Measurements from ENCODE around the gene TMEM238.

The TMEM238 gene

GRCh38 chr19:55350620-55351315, 33.3 kb downstream of the TMEM238 start:
- Histone ChIP-seq H3K27ac (ENCODE audit: low read depth, low read length) (no peak overlapping the region), H3K4me3 (ENCODE audit: low read depth, low read length) (no peak overlapping the region), H3K9me3 (ENCODE audit: insufficient read depth, low read depth, low read length) (peaks cover 8% of the 10 kb centered on the region), H2BK120ac (ENCODE audit: insufficient read depth, low read length, poor library complexity) (no peak overlapping the region), H3K27me3 (ENCODE audit: insufficient read depth, low read length) (peaks cover 16% of the 10 kb centered on the region), H3K4me1 (ENCODE audit: control insufficient read depth in 1 of 2, insufficient read depth in 2 of 2, low read length in 2 of 2) (peaks cover 6 to 21% of the 10 kb centered on the region in 2 experiments), H3K18ac (ENCODE audit: low read length) (no peak overlapping the region), H3K14ac (ENCODE audit: low read length) (no peak overlapping the region), H3K79me2 (ENCODE audit: control insufficient read depth, insufficient read depth, low read length, poor library complexity) (no peaks in the 10 kb centered on the region), H3K4me2 (ENCODE audit: low read length) (no peak overlapping the region), H3K36me3 (ENCODE audit: control insufficient read depth in 1 of 2, insufficient read depth in 2 of 2, low read length in 2 of 2) (peaks cover 18 to 24% of the 10 kb centered on the region in 2 experiments), H2AK5ac (ENCODE audit: low read length) (no peak overlapping the region), H3K79me1 (ENCODE audit: low read length) (peaks cover 1% of the 10 kb centered on the region), H3K4ac (ENCODE audit: low read depth, low read length) (no peak overlapping the region), H3K23ac (ENCODE audit: low read length) (no peak overlapping the region), H4K91ac (ENCODE audit: low read depth, low read length) (no peak overlapping the region), H4K12ac (ENCODE audit: low read depth, low read length) (no peak overlapping the region), H2BK5ac (ENCODE audit: low read depth, low read length, poor library complexity) (no peak overlapping the region), H4K8ac (ENCODE audit: low read depth, low read length) (no peak overlapping the region), H3K9ac (ENCODE audit: low read length) (no peak overlapping the region), H2AFZ (ENCODE audit: insufficient read depth, low read length, poor library complexity) (no peak overlapping the region), H2BK12ac (ENCODE audit: low read length) (no peak overlapping the region)
- no CpG with 5 or more reads among the region's 11 CpGs for WGBS (ENCODE audit: extremely low coverage, insufficient coverage, insufficient read length)
- DNase-seq, result no peak

DNA sequence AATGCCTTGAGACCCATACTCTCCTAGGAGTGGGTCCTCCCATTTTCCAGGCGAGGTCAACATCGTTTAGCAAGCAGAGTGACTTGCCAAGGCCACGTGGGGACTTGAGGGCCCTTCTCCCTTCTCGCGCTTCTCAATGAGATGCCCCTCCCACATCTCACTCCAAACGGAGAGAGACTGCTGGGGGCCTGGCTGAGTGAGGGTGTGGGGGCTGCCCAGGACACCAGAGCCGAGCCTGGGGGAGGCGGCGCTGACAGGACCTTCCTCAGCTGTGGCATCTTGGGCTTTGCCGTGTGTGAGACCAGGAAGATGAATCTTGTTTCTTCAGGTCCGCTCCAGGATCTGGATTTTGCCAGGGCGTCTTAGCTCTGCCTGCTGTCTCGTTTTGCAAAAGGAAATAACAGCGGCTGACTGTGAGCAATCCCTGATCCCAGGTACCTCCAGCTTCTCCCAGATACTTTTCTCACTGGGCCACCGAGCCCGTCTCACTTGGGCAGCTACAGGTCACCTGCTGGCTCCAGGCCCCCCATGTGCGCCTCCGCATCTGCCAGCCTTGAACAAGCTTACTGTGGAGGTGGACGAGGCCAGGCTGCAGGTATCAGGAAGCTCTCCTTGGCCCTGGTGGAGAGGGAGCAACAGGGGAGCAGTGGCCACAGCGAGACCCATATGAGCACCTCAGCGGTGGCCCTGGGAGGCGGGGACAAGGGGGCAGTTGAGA, 35.6 kb downstream of the TMEM238 start:
- Histone ChIP-seq H2AFZ (ENCODE audit: insufficient read depth, low read length, poor library complexity) (no peak overlapping the region), H3K79me2 (ENCODE audit: control insufficient read depth, insufficient read depth, low read length, poor library complexity) (no peaks in the 10 kb centered on the region), H2BK5ac (ENCODE audit: low read depth, low read length, poor library complexity) (no peak overlapping the region), H3K27me3 (ENCODE audit: insufficient read depth, low read length) (peaks cover 10% of the 10 kb centered on the region), H3K4me2 (ENCODE audit: low read length) (no peak overlapping the region), H4K8ac (ENCODE audit: low read depth, low read length) (no peak overlapping the region), H3K9me3 (ENCODE audit: insufficient read depth, low read depth, low read length) (peaks cover 3% of the 10 kb centered on the region), H4K91ac (ENCODE audit: low read depth, low read length) (no peak overlapping the region), H3K27ac (ENCODE audit: low read depth, low read length) (no peak overlapping the region), H2BK120ac (ENCODE audit: insufficient read depth, low read length, poor library complexity) (no peak overlapping the region), H3K4me3 (ENCODE audit: low read depth, low read length) (no peak overlapping the region), H3K14ac (ENCODE audit: low read length) (no peak overlapping the region), H3K4me1 (ENCODE audit: control insufficient read depth in 1 of 2, insufficient read depth in 2 of 2, low read length in 2 of 2) (peaks cover 8 to 19% of the 10 kb centered on the region in 2 experiments), H3K23ac (ENCODE audit: low read length) (no peak overlapping the region), H3K18ac (ENCODE audit: low read length) (no peak overlapping the region), H3K4ac (ENCODE audit: low read depth, low read length) (no peak overlapping the region), H2AK5ac (ENCODE audit: low read length) (no peak overlapping the region), H3K9ac (ENCODE audit: low read length) (no peak overlapping the region), H4K12ac (ENCODE audit: low read depth, low read length) (no peak overlapping the region), H2BK12ac (ENCODE audit: low read length) (no peak overlapping the region), H3K36me3 (ENCODE audit: control insufficient read depth in 1 of 2, insufficient read depth in 2 of 2, low read length in 2 of 2) (peaks cover 29 to 41% of the 10 kb centered on the region in 2 experiments), H3K79me1 (ENCODE audit: low read length) (peaks cover 12% of the 10 kb centered on the region)
- DNase-seq, result no peak
- WGBS (ENCODE audit: extremely low coverage, insufficient coverage, insufficient read length), result no CpG with 5 or more reads among the region's 22 CpGs

GRCh38 chr19:55347442-55348009, 36.6 kb downstream of the TMEM238 start:
- no CpG with 5 or more reads among the region's 10 CpGs for WGBS (ENCODE audit: extremely low coverage, insufficient coverage, insufficient read length)
- H4K12ac ChIP-seq (ENCODE audit: low read depth, low read length), result no peak overlapping the region
- H3K23ac ChIP-seq (ENCODE audit: low read length), result no peak overlapping the region
- H3K27ac ChIP-seq (ENCODE audit: low read depth, low read length), result no peak overlapping the region
- H3K79me1 ChIP-seq (ENCODE audit: low read length), result peaks cover 12% of the 10 kb centered on the region
- H3K27me3 ChIP-seq (ENCODE audit: insufficient read depth, low read length), result peaks cover under 1% of the 10 kb centered on the region
- DNase-seq, result no peak
- H3K36me3 ChIP-seq (ENCODE audit: control insufficient read depth in 1 of 2, insufficient read depth in 2 of 2, low read length in 2 of 2), result peaks cover 37 to 50% of the 10 kb centered on the region in 2 experiments
- H2AK5ac ChIP-seq (ENCODE audit: low read length), result no peak overlapping the region
- H2BK5ac ChIP-seq (ENCODE audit: low read depth, low read length, poor library complexity), result no peak overlapping the region
- no peak overlapping the region for H3K4me3 ChIP-seq (ENCODE audit: low read depth, low read length)
- peaks cover 5 to 17% of the 10 kb centered on the region in 2 experiments for H3K4me1 ChIP-seq (ENCODE audit: control insufficient read depth in 1 of 2, insufficient read depth in 2 of 2, low read length in 2 of 2)
- no peak overlapping the region for H3K9ac ChIP-seq (ENCODE audit: low read length)
- no peak overlapping the region for H3K4me2 ChIP-seq (ENCODE audit: low read length)
- no peak overlapping the region for H3K18ac ChIP-seq (ENCODE audit: low read length)
- H3K9me3 ChIP-seq (ENCODE audit: insufficient read depth, low read depth, low read length), result no peaks in the 10 kb centered on the region
- no peak overlapping the region for H2BK120ac ChIP-seq (ENCODE audit: insufficient read depth, low read length, poor library complexity)
- no peak overlapping the region for H4K8ac ChIP-seq (ENCODE audit: low read depth, low read length)
- no peak overlapping the region for H2AFZ ChIP-seq (ENCODE audit: insufficient read depth, low read length, poor library complexity)
- no peak overlapping the region for H3K14ac ChIP-seq (ENCODE audit: low read length)
- H4K91ac ChIP-seq (ENCODE audit: low read depth, low read length), result no peak overlapping the region
- no peaks in the 10 kb centered on the region for H3K79me2 ChIP-seq (ENCODE audit: control insufficient read depth, insufficient read depth, low read length, poor library complexity)
- no peak overlapping the region for H3K4ac ChIP-seq (ENCODE audit: low read depth, low read length)
- H2BK12ac ChIP-seq (ENCODE audit: low read length), result no peak overlapping the region

- Histone ChIP-seq H4K91ac (ENCODE audit: low read depth, low read length) (no peak overlapping the region), H3K14ac (ENCODE audit: low read length) (no peak overlapping the region), H3K79me1 (ENCODE audit: low read length) (peaks cover 12% of the 10 kb centered on the region), H3K4me1 (ENCODE audit: control insufficient read depth in 1 of 2, insufficient read depth in 2 of 2, low read length in 2 of 2) (peaks cover 5 to 17% of the 10 kb centered on the region in 2 experiments), H4K8ac (ENCODE audit: low read depth, low read length) (no peak overlapping the region), H3K4ac (ENCODE audit: low read depth, low read length) (no peak overlapping the region), H2BK12ac (ENCODE audit: low read length) (no peak overlapping the region), H3K4me2 (ENCODE audit: low read length) (no peak overlapping the region), H3K18ac (ENCODE audit: low read length) (no peak overlapping the region), H2BK5ac (ENCODE audit: low read depth, low read length, poor library complexity) (no peak overlapping the region), H2AFZ (ENCODE audit: insufficient read depth, low read length, poor library complexity) (no peak overlapping the region), H3K9ac (ENCODE audit: low read length) (no peak overlapping the region), H3K23ac (ENCODE audit: low read length) (no peak overlapping the region), H4K12ac (ENCODE audit: low read depth, low read length) (no peak overlapping the region), H2BK120ac (ENCODE audit: insufficient read depth, low read length, poor library complexity) (no peak overlapping the region), H3K36me3 (ENCODE audit: control insufficient read depth in 1 of 2, insufficient read depth in 2 of 2, low read length in 2 of 2) (peaks cover 44 to 56% of the 10 kb centered on the region in 2 experiments), H3K27me3 (ENCODE audit: insufficient read depth, low read length) (no peaks in the 10 kb centered on the region), H3K4me3 (ENCODE audit: low read depth, low read length) (no peak overlapping the region), H3K9me3 (ENCODE audit: insufficient read depth, low read depth, low read length) (no peaks in the 10 kb centered on the region), H3K27ac (ENCODE audit: low read depth, low read length) (no peak overlapping the region), H3K79me2 (ENCODE audit: control insufficient read depth, insufficient read depth, low read length, poor library complexity) (no peaks in the 10 kb centered on the region), H2AK5ac (ENCODE audit: low read length) (no peak overlapping the region)
- no peak for DNase-seq
- WGBS (ENCODE audit: extremely low coverage, insufficient coverage, insufficient read length), result no CpG with 5 or more reads among the region's 41 CpGs
Measured at GRCh38 chr19:55346725-55347441, 37.2 kb downstream of the TMEM238 start.
